ENCODE data around the gene RNPEPL1.

The RNPEPL1 gene

GRCh38 chr2:240583774-240584173 lies 15.5 kb downstream of the RNPEPL1 start:
- H3K36me3 ChIP-seq (ENCODE audit: control insufficient read depth in 1 of 2, insufficient read depth in 2 of 2, low read depth in 1 of 2, low read length in 2 of 2) = peaks cover 10 to 12% of the 10 kb centered on the region in 2 experiments
- no peak overlapping the region for H4K91ac ChIP-seq (ENCODE audit: low read length)
- 91% methylated on average over 4 of the region's 4 CpGs for WGBS
- H4K8ac ChIP-seq (ENCODE audit: low read length) = no peak overlapping the region
- no peak overlapping the region for H2BK12ac ChIP-seq (ENCODE audit: low read length in 2 of 2)
- H3K14ac ChIP-seq (ENCODE audit: low read length in 2 of 2) = no peak overlapping the region
- no peak overlapping the region for H2BK5ac ChIP-seq (ENCODE audit: low read depth, low read length, poor library complexity, severe bottlenecking)
- H2AFZ ChIP-seq (ENCODE audit: low read depth, low read length) = no peak overlapping the region
- H3K4me1 ChIP-seq (ENCODE audit: control insufficient read depth, insufficient read depth, low read depth, low read length) = peaks cover 46% of the 10 kb centered on the region
- H3K27ac ChIP-seq (ENCODE audit: low read length, poor library complexity, severe bottlenecking) = no peak overlapping the region
- H2AK5ac ChIP-seq (ENCODE audit: low read length, severe bottlenecking) = no peak overlapping the region
- no peak overlapping the region for H3K18ac ChIP-seq (ENCODE audit: low read depth in 1 of 2, low read length in 2 of 2)
- no peak overlapping the region for H3K4me3 ChIP-seq (ENCODE audit: insufficient read depth in 1 of 2, low read depth in 1 of 2, low read length in 2 of 2)
- H3K27me3 ChIP-seq (ENCODE audit: control insufficient read depth in 1 of 2, insufficient read depth in 1 of 2, low read length in 2 of 2) = no peaks in the 10 kb centered on the region
- H2BK15ac ChIP-seq (ENCODE audit: low read depth, poor library complexity, severe bottlenecking) = no peak overlapping the region
- H3K9ac ChIP-seq (ENCODE audit: low read length) = no peak overlapping the region
- H3K4ac ChIP-seq (ENCODE audit: low read depth in 1 of 2, low read length in 2 of 2) = no peak overlapping the region
- DNase-seq = no peak
- no peak overlapping the region for H3K4me2 ChIP-seq (ENCODE audit: low read length, poor library complexity, severe bottlenecking)
- peaks cover 27% of the 10 kb centered on the region for H3K79me1 ChIP-seq (replicated peaks; ENCODE audit: low read length, poor library complexity, severe bottlenecking)
- H2BK120ac ChIP-seq (ENCODE audit: low read depth, low read length) = no peak overlapping the region
- no peak overlapping the region for H3K23ac ChIP-seq (ENCODE audit: low read length in 2 of 2)
- no peaks in the 10 kb centered on the region for H3K9me3 ChIP-seq (ENCODE audit: control insufficient read depth, low read length)

GRCh38 chr2:240584486-240585031 lies 16.3 kb downstream of the RNPEPL1 start:
- Histone ChIP-seq H3K4me1 (ENCODE audit: control insufficient read depth, insufficient read depth, low read depth, low read length) (peaks cover 46% of the 10 kb centered on the region), H3K79me1 (replicated peaks; ENCODE audit: low read length, poor library complexity, severe bottlenecking) (peaks cover 24% of the 10 kb centered on the region), H3K4me3 (ENCODE audit: insufficient read depth in 1 of 2, low read depth in 1 of 2, low read length in 2 of 2) (peak overlapping the region in 1 of 2 experiments; percentile 99), H3K4me2 (ENCODE audit: low read length, poor library complexity, severe bottlenecking) (no peak overlapping the region), H2BK12ac (ENCODE audit: low read length in 2 of 2) (no peak overlapping the region), H3K27ac (ENCODE audit: low read length, poor library complexity, severe bottlenecking) (no peak overlapping the region), H3K23ac (ENCODE audit: low read length in 2 of 2) (no peak overlapping the region), H2BK120ac (ENCODE audit: low read depth, low read length) (no peak overlapping the region), H3K9me3 (ENCODE audit: control insufficient read depth, low read length) (no peaks in the 10 kb centered on the region), H3K36me3 (ENCODE audit: control insufficient read depth in 1 of 2, insufficient read depth in 2 of 2, low read depth in 1 of 2, low read length in 2 of 2) (peaks cover 4 to 9% of the 10 kb centered on the region in 2 experiments), H3K9ac (ENCODE audit: low read length) (peak overlapping the region; percentile 98), H3K18ac (ENCODE audit: low read depth in 1 of 2, low read length in 2 of 2) (no peak overlapping the region), H4K91ac (ENCODE audit: low read length) (no peak overlapping the region), H4K8ac (ENCODE audit: low read length) (no peak overlapping the region), H3K4ac (ENCODE audit: low read depth in 1 of 2, low read length in 2 of 2) (no peak overlapping the region), H3K14ac (ENCODE audit: low read length in 2 of 2) (no peak overlapping the region), H2BK5ac (ENCODE audit: low read depth, low read length, poor library complexity, severe bottlenecking) (no peak overlapping the region), H2BK15ac (ENCODE audit: low read depth, poor library complexity, severe bottlenecking) (no peak overlapping the region), H3K27me3 (ENCODE audit: control insufficient read depth in 1 of 2, insufficient read depth in 1 of 2, low read length in 2 of 2) (no peaks in the 10 kb centered on the region), H2AFZ (ENCODE audit: low read depth, low read length) (no peak overlapping the region), H2AK5ac (ENCODE audit: low read length, severe bottlenecking) (no peak overlapping the region)
- DNase-seq = peak; percentile 40
- WGBS = 83% methylated on average over 4 of the region's 4 CpGs

GRCh38 chr2:240585101-240585500 lies 16.8 kb downstream of the RNPEPL1 start:
- peaks cover 27% of the 10 kb centered on the region for H3K79me1 ChIP-seq (replicated peaks; ENCODE audit: low read length, poor library complexity, severe bottlenecking)
- peak overlapping the region in 1 of 2 experiments; percentile 99 for H3K4me3 ChIP-seq (ENCODE audit: insufficient read depth in 1 of 2, low read depth in 1 of 2, low read length in 2 of 2)
- peak overlapping the region; percentile 98 for H3K9ac ChIP-seq (ENCODE audit: low read length)
- H3K36me3 ChIP-seq (ENCODE audit: control insufficient read depth in 1 of 2, insufficient read depth in 2 of 2, low read depth in 1 of 2, low read length in 2 of 2) = peaks cover 7 to 13% of the 10 kb centered on the region in 2 experiments
- no peak overlapping the region for H2BK5ac ChIP-seq (ENCODE audit: low read depth, low read length, poor library complexity, severe bottlenecking)
- H4K91ac ChIP-seq (ENCODE audit: low read length) = no peak overlapping the region
- no peak overlapping the region for H2AFZ ChIP-seq (ENCODE audit: low read depth, low read length)
- H2BK120ac ChIP-seq (ENCODE audit: low read depth, low read length) = no peak overlapping the region
- H3K4ac ChIP-seq (ENCODE audit: low read depth in 1 of 2, low read length in 2 of 2) = no peak overlapping the region
- peaks cover 45% of the 10 kb centered on the region for H3K4me1 ChIP-seq (ENCODE audit: control insufficient read depth, insufficient read depth, low read depth, low read length)
- H3K9me3 ChIP-seq (ENCODE audit: control insufficient read depth, low read length) = no peaks in the 10 kb centered on the region
- H2BK12ac ChIP-seq (ENCODE audit: low read length in 2 of 2) = no peak overlapping the region
- 91% methylated on average over 6 of the region's 6 CpGs for WGBS
- no peak for DNase-seq
- H3K23ac ChIP-seq (ENCODE audit: low read length in 2 of 2) = no peak overlapping the region
- H3K14ac ChIP-seq (ENCODE audit: low read length in 2 of 2) = no peak overlapping the region
- H3K27me3 ChIP-seq (ENCODE audit: control insufficient read depth in 1 of 2, insufficient read depth in 1 of 2, low read length in 2 of 2) = no peaks in the 10 kb centered on the region
- H3K27ac ChIP-seq (ENCODE audit: low read length, poor library complexity, severe bottlenecking) = no peak overlapping the region
- H4K8ac ChIP-seq (ENCODE audit: low read length) = no peak overlapping the region
- H2BK15ac ChIP-seq (ENCODE audit: low read depth, poor library complexity, severe bottlenecking) = no peak overlapping the region
- no peak overlapping the region for H2AK5ac ChIP-seq (ENCODE audit: low read length, severe bottlenecking)
- no peak overlapping the region for H3K18ac ChIP-seq (ENCODE audit: low read depth in 1 of 2, low read length in 2 of 2)
- H3K4me2 ChIP-seq (ENCODE audit: low read length, poor library complexity, severe bottlenecking) = peak overlapping the region; percentile 69

DNA sequence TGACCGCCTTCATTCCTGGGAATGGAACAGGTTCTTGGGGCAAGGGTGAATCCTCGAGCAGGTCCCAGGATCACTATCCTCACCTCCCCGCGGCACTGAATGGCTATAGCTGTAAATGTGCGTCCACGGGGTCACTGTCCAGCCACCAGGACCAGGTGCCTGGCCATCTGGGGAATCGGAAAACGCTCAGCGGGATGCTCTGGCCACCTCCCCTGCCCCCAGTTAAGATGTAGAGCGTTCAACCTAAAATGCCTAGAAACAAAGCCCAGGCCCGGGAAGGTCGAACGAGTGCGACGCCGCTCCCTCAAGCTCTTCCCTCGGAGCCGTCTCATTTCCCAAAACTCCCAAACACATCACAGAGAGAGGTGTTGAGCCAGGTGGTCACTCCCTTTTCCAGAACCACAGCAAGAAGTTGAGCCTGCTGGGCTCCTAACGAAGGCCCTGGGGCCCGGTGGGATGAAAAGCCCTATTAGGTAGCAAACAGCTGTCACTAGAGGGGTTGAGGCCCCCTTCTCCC lies 17.5 kb downstream of the RNPEPL1 start:
- Histone ChIP-seq H3K9me3 (ENCODE audit: control insufficient read depth, low read length) (no peaks in the 10 kb centered on the region), H3K36me3 (ENCODE audit: control insufficient read depth in 1 of 2, insufficient read depth in 2 of 2, low read depth in 1 of 2, low read length in 2 of 2) (peaks cover 10 to 16% of the 10 kb centered on the region in 2 experiments), H3K23ac (ENCODE audit: low read length in 2 of 2) (no peak overlapping the region), H3K4me1 (ENCODE audit: control insufficient read depth, insufficient read depth, low read depth, low read length) (peaks cover 43% of the 10 kb centered on the region), H4K91ac (ENCODE audit: low read length) (peak overlapping the region; percentile 66), H2BK12ac (ENCODE audit: low read length in 2 of 2) (no peak overlapping the region), H2BK15ac (ENCODE audit: low read depth, poor library complexity, severe bottlenecking) (no peak overlapping the region), H3K18ac (ENCODE audit: low read depth in 1 of 2, low read length in 2 of 2) (peak overlapping the region in 1 of 2 experiments; percentile 82), H2AFZ (ENCODE audit: low read depth, low read length) (peak overlapping the region; percentile 66), H3K27me3 (ENCODE audit: control insufficient read depth in 1 of 2, insufficient read depth in 1 of 2, low read length in 2 of 2) (no peaks in the 10 kb centered on the region), H2AK5ac (ENCODE audit: low read length, severe bottlenecking) (peak overlapping the region; percentile 18), H3K4me3 (ENCODE audit: insufficient read depth in 1 of 2, low read depth in 1 of 2, low read length in 2 of 2) (peak overlapping the region; percentile 84 to 99), H2BK120ac (ENCODE audit: low read depth, low read length) (no peak overlapping the region), H2BK5ac (ENCODE audit: low read depth, low read length, poor library complexity, severe bottlenecking) (no peak overlapping the region), H3K27ac (ENCODE audit: low read length, poor library complexity, severe bottlenecking) (peak overlapping the region; percentile 76), H3K4ac (ENCODE audit: low read depth in 1 of 2, low read length in 2 of 2) (peak overlapping the region; percentile 15 to 84), H4K8ac (ENCODE audit: low read length) (peak overlapping the region; percentile 81), H3K79me1 (replicated peaks; ENCODE audit: low read length, poor library complexity, severe bottlenecking) (peaks cover 32% of the 10 kb centered on the region), H3K9ac (ENCODE audit: low read length) (peak overlapping the region; percentile 98), H3K4me2 (ENCODE audit: low read length, poor library complexity, severe bottlenecking) (peak overlapping the region; percentile 69), H3K14ac (ENCODE audit: low read length in 2 of 2) (no peak overlapping the region)
- no peak for DNase-seq
- 16% methylated on average over 20 of the region's 20 CpGs for WGBS
